Measurements from ENCODE around the gene ZNF738.
"Not testable (repeated sequence)": the region's sequence is repeated elsewhere in the genome, so short reads cannot be mapped to it uniquely, and the experiment has no call there.

Gene ZNF738
- 4.1 to 18.1 (median 8.5) reads per million in 9 experiments for total RNA-seq

- H3K36me3 Mint-ChIP-seq (ENCODE audit: insufficient read depth), result peaks cover 13% of the 10 kb centered on the region
- DNase-seq (peak; percentile 73 to 82 (median 81)), ATAC-seq (replicated peaks) (peak; percentile 96)
- H3K4me1 Mint-ChIP-seq (ENCODE audit: low read depth in 2 of 2), result peaks cover 4 to 6% of the 10 kb centered on the region in 2 donors
- no peaks in the 10 kb centered on the region for H3K27me3 Mint-ChIP-seq
- peak within 1 kb of the TSS; percentile 97 to 98 for H3K27ac Mint-ChIP-seq
- H3K9me3 Mint-ChIP-seq, result no peaks in the 10 kb centered on the region
- peak within 1 kb of the TSS; percentile 100 for H3K4me3 Mint-ChIP-seq
Measured at GRCh38 chr19:21358768-21359451, at the start of gene ZNF738. Gene ZNF738 (plus strand): TSS chr19:21359000. CDS start chr19:21359141, 141 bp downstream.

DNA sequence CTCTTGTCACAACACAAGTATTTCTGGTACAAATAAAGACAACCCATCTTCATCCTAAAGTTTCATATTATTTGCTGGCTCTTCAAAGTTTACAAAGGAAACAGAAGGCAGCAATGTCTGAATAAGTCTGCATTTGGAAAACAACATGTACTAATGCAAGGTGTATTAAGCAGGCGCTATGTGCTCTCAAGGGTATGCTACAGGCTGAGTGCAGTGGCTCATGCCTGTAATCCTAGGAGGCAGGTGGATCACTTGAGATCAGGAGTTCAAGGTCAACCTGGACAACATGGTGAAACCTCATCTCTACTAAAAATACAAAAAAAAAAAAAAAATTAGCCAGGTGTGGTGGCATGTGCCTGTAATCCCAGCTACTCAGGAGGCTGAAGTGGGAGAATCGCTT lies 46.0 kb upstream of the ZNF738 start:
- H3K9me3 Mint-ChIP-seq; H3K4me3 Mint-ChIP-seq; H3K27me3 Mint-ChIP-seq; ATAC-seq (replicated peaks); DNase-seq: not testable (repeated sequence)
- peaks cover 13 to 44% of the 10 kb centered on the region in 2 donors for H3K4me1 Mint-ChIP-seq (ENCODE audit: low read depth in 2 of 2)
- peaks cover 49% of the 10 kb centered on the region for H3K36me3 Mint-ChIP-seq (ENCODE audit: insufficient read depth)
- peak overlapping the region in 1 of 2 donors; percentile 72 for H3K27ac Mint-ChIP-seq

- ATAC-seq (replicated peaks) (no peak), DNase-seq (no peak)
- H3K27me3 Mint-ChIP-seq, result no peaks in the 10 kb centered on the region
- no peak overlapping the region for H3K4me3 Mint-ChIP-seq
- peak overlapping the region; percentile 68 to 88 for H3K27ac Mint-ChIP-seq
- peaks cover 17 to 49% of the 10 kb centered on the region in 2 donors for H3K4me1 Mint-ChIP-seq (ENCODE audit: low read depth in 2 of 2)
- peaks cover 41% of the 10 kb centered on the region for H3K36me3 Mint-ChIP-seq (ENCODE audit: insufficient read depth)
- no peaks in the 10 kb centered on the region for H3K9me3 Mint-ChIP-seq
Measured at GRCh38 chr19:21314676-21315075, 44.1 kb upstream of the ZNF738 start.

GRCh38 chr19:21317821-21318220 lies 41.0 kb upstream of the ZNF738 start:
- Mint-ChIP-seq H3K4me1 (ENCODE audit: low read depth in 2 of 2) (peaks cover 37 to 68% of the 10 kb centered on the region in 2 donors), H3K36me3 (ENCODE audit: insufficient read depth) (peaks cover 45% of the 10 kb centered on the region), H3K9me3 (no peaks in the 10 kb centered on the region), H3K4me3 (no peak overlapping the region), H3K27me3 (no peaks in the 10 kb centered on the region), H3K27ac (no peak overlapping the region)
- no peak for DNase-seq
- ATAC-seq (replicated peaks), result no peak

DNA sequence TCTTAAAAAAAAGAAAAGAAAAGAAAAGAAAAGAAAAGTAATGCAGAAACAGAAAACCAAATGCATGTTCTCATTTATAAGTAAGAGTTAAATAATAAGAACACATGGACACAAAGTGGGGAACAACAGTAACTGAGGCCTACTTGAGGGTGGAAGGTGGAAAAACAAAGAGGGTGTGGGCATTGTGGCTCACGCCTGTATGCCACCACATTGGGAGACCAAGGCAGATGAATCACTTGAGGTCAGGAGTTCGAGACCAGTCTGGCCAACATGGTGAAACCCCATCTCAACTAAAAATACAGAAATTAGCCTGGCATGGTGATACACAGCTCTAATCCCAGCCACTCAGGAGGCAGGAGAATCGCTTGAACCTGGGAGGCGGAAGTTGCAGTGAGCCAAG lies 37.7 kb upstream of the ZNF738 start:
- H3K4me1 Mint-ChIP-seq (ENCODE audit: low read depth in 2 of 2), result peaks cover 51 to 78% of the 10 kb centered on the region in 2 donors
- peak overlapping the region; percentile 32 to 90 for H3K27ac Mint-ChIP-seq
- peaks cover 49% of the 10 kb centered on the region for H3K36me3 Mint-ChIP-seq (ENCODE audit: insufficient read depth)
- no peaks in the 10 kb centered on the region for H3K27me3 Mint-ChIP-seq
- no peak for DNase-seq
- peaks cover 0 to 2% of the 10 kb centered on the region in 2 donors for H3K9me3 Mint-ChIP-seq
- peak overlapping the region; percentile 13 to 53 for H3K4me3 Mint-ChIP-seq
- ATAC-seq (replicated peaks), result no peak

DNA sequence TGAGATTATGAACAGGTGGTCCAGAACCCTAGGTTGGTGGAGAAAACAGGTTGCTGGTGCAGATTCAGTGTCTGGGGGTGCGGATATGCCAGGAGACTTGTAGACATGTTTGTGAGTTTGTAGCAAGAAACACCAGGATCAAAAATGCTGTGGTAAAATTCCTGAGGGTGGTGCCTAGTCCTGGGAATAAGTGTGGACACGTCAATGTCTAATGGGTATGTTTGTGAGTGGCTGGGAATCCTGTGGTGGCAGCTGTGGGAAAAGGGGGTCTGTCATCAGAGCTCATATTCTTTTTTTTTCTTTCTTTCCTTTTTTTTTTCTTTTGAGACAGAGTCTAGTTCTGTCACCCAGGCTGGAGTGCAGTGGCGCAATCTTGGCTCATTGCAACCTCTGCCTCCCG lies 36.8 kb upstream of the ZNF738 start:
- peak overlapping the region; percentile 9 to 13 for H3K4me3 Mint-ChIP-seq
- DNase-seq (no peak), ATAC-seq (replicated peaks) (no peak)
- H3K9me3 Mint-ChIP-seq, result peaks cover 0 to 7% of the 10 kb centered on the region in 2 donors
- no peaks in the 10 kb centered on the region for H3K27me3 Mint-ChIP-seq
- peaks cover 55 to 77% of the 10 kb centered on the region in 2 donors for H3K4me1 Mint-ChIP-seq (ENCODE audit: low read depth in 2 of 2)
- peaks cover 48% of the 10 kb centered on the region for H3K36me3 Mint-ChIP-seq (ENCODE audit: insufficient read depth)
- H3K27ac Mint-ChIP-seq, result peak overlapping the region; percentile 58 to 90

- Mint-ChIP-seq H3K36me3 (ENCODE audit: insufficient read depth) (peaks cover 50% of the 10 kb centered on the region), H3K4me3 (no peak overlapping the region), H3K9me3 (peaks cover 0 to 7% of the 10 kb centered on the region in 2 donors), H3K4me1 (ENCODE audit: low read depth in 2 of 2) (peaks cover 52 to 77% of the 10 kb centered on the region in 2 donors), H3K27ac (peak overlapping the region; percentile 58 to 90), H3K27me3 (no peaks in the 10 kb centered on the region)
- DNase-seq (no peak), ATAC-seq (replicated peaks) (no peak)
Measured at GRCh38 chr19:21322528-21322927, 36.3 kb upstream of the ZNF738 start.

DNA sequence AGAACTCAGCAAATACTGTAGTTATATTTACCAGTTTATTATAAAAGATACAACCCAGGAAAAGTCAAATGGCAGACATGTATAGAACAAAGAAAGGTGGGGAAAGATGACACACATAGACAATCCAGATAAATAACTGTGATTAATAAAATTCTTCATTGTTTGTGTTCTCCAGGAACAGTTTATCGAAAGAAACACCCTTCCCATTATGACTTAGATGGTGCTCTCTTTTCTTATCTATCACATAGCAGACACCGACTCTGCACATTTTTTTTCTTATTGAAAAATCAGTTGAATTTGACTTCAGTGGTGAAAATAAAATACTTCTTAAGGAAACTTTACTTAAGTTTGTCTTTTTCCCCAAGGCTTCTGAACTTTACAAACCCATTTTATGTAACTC lies 35.8 kb upstream of the ZNF738 start:
- peaks cover 0 to 7% of the 10 kb centered on the region in 2 donors for H3K9me3 Mint-ChIP-seq
- H3K27ac Mint-ChIP-seq, result peak overlapping the region in 1 of 2 donors; percentile 44
- peaks cover 54 to 75% of the 10 kb centered on the region in 2 donors for H3K4me1 Mint-ChIP-seq (ENCODE audit: low read depth in 2 of 2)
- H3K4me3 Mint-ChIP-seq, result no peak overlapping the region
- no peaks in the 10 kb centered on the region for H3K27me3 Mint-ChIP-seq
- peaks cover 55% of the 10 kb centered on the region for H3K36me3 Mint-ChIP-seq (ENCODE audit: insufficient read depth)
- ATAC-seq (replicated peaks) (no peak), DNase-seq (no peak)

GRCh38 chr19:21326169-21326568 lies 32.6 kb upstream of the ZNF738 start:
- Mint-ChIP-seq H3K4me1 (ENCODE audit: low read depth in 2 of 2) (peaks cover 51 to 64% of the 10 kb centered on the region in 2 donors), H3K27ac (no peak overlapping the region)
- no peak for DNase-seq

DNA sequence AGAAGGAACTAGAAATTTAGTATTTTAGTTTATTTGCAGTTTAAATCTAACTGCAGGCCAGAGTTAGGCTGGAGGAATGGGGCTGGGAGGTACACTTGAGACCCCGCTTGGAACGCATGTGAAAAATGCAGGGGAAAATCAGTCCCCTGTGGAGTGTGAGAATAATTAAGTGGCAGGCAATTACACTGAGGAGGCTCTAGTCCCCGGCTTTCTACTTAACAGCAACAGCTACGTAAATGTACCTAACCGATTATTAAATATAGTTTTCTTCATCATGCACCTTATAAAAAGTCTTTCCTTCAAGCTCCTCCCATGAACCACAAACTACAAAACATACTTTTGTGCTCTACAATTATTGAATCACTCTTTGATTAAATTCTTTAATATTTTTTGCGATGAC lies 30.4 kb upstream of the ZNF738 start:
- H3K4me1 Mint-ChIP-seq (ENCODE audit: low read depth in 2 of 2), result peaks cover 34 to 43% of the 10 kb centered on the region in 2 donors
- DNase-seq (no peak), ATAC-seq (replicated peaks) (peak; percentile 11)
- peak overlapping the region; percentile 99 for H3K4me3 Mint-ChIP-seq
- H3K36me3 Mint-ChIP-seq (ENCODE audit: insufficient read depth), result peaks cover 48% of the 10 kb centered on the region
- H3K27me3 Mint-ChIP-seq, result no peaks in the 10 kb centered on the region
- peaks cover 0 to 7% of the 10 kb centered on the region in 2 donors for H3K9me3 Mint-ChIP-seq
- H3K27ac Mint-ChIP-seq, result peak overlapping the region; percentile 99 to 100

More at GRCh38 chr19:21326169-21326568, 32.6 kb upstream of the ZNF738 start:
- peak overlapping the region; percentile 62 to 99 for H3K4me3 Mint-ChIP-seq
- peaks cover 56% of the 10 kb centered on the region for H3K36me3 Mint-ChIP-seq (ENCODE audit: insufficient read depth)
- peaks cover 0 to 7% of the 10 kb centered on the region in 2 donors for H3K9me3 Mint-ChIP-seq
- ATAC-seq (replicated peaks), result no peak
- no peaks in the 10 kb centered on the region for H3K27me3 Mint-ChIP-seq

- peak; percentile 96 for ATAC-seq (replicated peaks)
Measured at GRCh38 chr19:21328885-21329605, 29.8 kb upstream of the ZNF738 start, which contains the start of gene ZNF708. Gene ZNF708 (minus strand): TSS chr19:21329410. CDS start chr19:21329212, 198 bp downstream.

GRCh38 chr19:21335721-21336120 lies 23.1 kb upstream of the ZNF738 start:
- no peaks in the 10 kb centered on the region for H3K27me3 Mint-ChIP-seq
- H3K4me3 Mint-ChIP-seq, result no peak overlapping the region
- no peaks in the 10 kb centered on the region for H3K4me1 Mint-ChIP-seq (ENCODE audit: low read depth in 2 of 2)
- H3K27ac Mint-ChIP-seq, result no peak overlapping the region
- H3K9me3 Mint-ChIP-seq, result peaks cover 0 to 5% of the 10 kb centered on the region in 2 donors
- ATAC-seq (replicated peaks), result no peak
- DNase-seq, result no peak
- H3K36me3 Mint-ChIP-seq (ENCODE audit: insufficient read depth), result no peaks in the 10 kb centered on the region

More at GRCh38 chr19:21328885-21329605, 29.8 kb upstream of the ZNF738 start, which contains the start of gene ZNF708:
- Mint-ChIP-seq H3K27me3 (no peaks in the 10 kb centered on the region), H3K4me3 (peak within 1 kb of the TSS; percentile 99), H3K27ac (peak within 1 kb of the TSS; percentile 99 to 100), H3K36me3 (ENCODE audit: insufficient read depth) (peaks cover 43% of the 10 kb centered on the region), H3K4me1 (ENCODE audit: low read depth in 2 of 2) (peaks cover 33 to 40% of the 10 kb centered on the region in 2 donors), H3K9me3 (peaks cover 0 to 7% of the 10 kb centered on the region in 2 donors)
- DNase-seq, result peak; percentile 57 to 81 (median 60)

DNA sequence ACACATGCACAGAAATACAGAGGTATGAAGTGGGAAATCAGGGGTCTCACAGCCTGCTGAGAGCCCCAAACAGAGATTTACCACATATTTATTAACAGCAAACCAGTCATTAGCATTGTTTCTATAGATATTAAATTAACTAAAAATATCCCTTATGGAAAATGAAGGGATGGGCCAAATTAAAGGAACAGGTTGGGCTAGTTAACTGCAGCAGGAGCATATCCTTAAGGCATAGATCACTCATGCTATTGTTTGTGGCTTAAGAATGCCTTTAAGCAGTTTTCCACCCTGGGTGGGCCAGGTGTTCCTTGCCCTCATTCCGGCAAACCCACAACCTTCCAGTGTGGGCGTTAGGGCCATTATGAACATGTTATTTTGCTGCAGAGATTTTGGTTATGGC lies 14.0 kb upstream of the ZNF738 start:
- not testable (repeated sequence) for DNase-seq; H3K4me3 Mint-ChIP-seq; H3K27ac Mint-ChIP-seq; H3K27me3 Mint-ChIP-seq; H3K4me1 Mint-ChIP-seq (ENCODE audit: low read depth in 2 of 2); H3K36me3 Mint-ChIP-seq (ENCODE audit: insufficient read depth); H3K9me3 Mint-ChIP-seq; ATAC-seq (replicated peaks)

Data from effector memory CD8-positive, alpha-beta T cell (primary cell).